HG02588 (cell line): ENCODE data around the gene HOXC10.

Source experiments
- ATAC-seq: cut with Tn5 transposase; IDR thresholded peaks from one replicate; pipeline ENCODE4 v1.9.1; 2021; ENCODE audit warnings: mild to moderate bottlenecking, moderate library complexity; ENCODE audit not compliant: unreplicated experiment

The HOXC10 gene

DNA sequence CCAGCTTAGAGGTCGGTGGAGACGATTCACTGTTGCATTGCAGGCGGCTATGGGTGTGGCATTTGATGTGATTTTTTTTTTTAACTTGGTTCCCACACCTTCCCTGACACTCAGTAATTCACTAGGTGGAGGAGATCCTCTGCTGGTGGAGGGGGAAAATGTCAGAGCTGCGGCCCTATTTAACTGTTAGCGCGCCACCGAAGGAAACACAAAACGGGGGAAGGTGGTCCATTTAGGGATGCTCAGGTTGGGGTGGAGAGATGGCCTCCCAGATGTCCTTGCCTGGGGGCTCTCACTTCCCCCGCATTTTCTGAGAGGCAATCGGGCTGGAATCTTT is 34.5 kb upstream of the HOXC10 start:
- no peak for ATAC-seq

DNA sequence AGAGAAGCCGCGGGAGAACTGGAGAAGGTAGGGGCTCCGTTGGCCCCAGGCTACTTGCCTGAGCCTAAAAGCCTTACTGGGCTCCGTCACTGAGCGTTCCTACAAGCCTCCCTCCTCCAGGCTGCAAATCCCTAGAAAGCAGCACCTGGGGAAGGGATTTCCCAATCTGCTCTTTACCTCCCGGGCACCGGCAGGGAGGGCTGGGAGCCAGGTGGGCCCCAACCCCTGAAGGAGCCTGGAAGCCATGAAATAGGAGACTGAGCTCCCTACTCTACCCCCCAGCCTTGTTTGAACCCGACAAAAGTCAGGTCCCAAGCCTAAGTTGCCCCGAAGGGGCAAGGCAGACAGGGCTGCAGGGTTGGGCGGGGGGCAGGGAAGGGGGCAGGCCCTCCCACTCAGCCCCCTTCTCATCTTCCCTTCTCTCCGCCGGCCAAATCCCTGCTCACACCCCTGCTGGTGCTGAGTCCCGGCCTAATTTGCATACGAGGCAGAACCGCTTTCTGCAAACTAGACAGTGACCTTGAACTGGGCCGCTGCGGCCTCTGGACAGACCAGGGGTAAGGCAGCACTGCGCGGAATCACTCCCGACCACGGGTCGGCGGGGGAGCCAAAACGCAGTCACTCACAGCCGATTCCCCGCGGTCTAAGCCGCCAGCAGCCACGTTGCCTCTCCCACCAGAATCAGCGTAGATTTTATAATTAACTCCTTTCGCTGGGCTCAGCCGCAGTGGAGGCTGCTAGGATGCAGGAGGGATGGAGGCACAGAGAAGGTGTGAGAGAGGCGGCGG is 34.0 kb upstream of the HOXC10 start:
- ATAC-seq, result no peak

GRCh38 chr12:53951577-53952334 is 33.2 kb upstream of the HOXC10 start:
- ATAC-seq, result no peak

DNA sequence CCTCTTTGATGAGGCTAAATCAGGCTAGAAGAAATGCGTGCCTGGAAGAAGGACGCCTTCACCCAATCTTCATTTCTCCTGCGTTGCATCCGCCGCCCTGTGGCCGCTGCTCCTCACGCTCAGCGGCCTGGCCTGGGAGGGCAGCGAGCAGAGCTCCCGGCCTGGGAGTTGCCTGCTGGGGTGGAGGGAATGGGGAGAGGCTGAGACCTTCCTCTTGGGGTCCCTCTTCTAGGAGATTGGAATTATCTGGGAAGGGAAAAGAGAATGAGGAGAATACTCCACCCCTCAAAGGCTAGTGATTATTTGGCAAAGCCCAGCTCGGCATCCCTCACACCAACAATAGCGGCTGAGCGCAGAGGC is 32.6 kb upstream of the HOXC10 start:
- no peak for ATAC-seq

GRCh38 chr12:53952871-53953734 is 31.8 kb upstream of the HOXC10 start:
- ATAC-seq, result no peak

GRCh38 chr12:53953831-53954693 is 30.9 kb upstream of the HOXC10 start:
- no peak for ATAC-seq

GRCh38 chr12:53954694-53955035 is 30.3 kb upstream of the HOXC10 start, which contains the start of gene HOXC12:
Gene HOXC12 (plus strand): TSS chr12:53954903. CDS start chr12:53954930, 27 bp downstream.
- ATAC-seq, result no peak

DNA sequence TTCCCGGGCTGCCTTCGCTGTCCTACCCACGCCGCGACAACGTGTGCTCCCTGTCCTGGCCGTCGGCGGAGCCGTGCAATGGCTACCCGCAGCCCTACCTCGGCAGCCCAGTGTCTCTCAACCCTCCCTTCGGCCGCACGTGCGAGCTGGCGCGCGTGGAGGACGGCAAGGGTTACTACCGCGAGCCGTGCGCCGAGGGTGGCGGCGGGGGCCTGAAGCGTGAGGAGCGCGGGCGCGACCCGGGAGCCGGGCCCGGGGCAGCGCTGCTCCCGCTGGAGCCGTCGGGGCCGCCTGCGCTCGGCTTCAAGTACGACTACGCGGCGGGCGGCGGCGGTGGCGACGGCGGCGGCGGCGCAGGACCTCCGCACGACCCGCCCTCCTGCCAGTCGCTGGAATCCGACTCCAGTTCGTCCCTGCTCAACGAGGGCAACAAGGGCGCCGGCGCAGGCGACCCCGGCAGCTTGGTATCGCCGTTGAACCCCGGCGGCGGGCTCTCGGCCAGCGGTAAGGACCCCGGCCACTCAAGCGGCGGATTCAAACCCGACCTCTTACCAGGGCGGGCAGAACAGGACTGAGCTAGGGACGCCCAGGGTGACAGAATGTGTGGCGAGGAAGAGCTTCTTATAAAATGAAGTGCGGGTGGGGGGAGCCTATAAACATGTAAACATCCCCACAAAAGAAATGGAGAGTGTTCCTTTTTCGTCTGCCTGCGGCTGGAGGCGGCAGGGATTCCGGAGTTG is 29.7 kb upstream of the HOXC10 start:
- ATAC-seq, result no peak

DNA sequence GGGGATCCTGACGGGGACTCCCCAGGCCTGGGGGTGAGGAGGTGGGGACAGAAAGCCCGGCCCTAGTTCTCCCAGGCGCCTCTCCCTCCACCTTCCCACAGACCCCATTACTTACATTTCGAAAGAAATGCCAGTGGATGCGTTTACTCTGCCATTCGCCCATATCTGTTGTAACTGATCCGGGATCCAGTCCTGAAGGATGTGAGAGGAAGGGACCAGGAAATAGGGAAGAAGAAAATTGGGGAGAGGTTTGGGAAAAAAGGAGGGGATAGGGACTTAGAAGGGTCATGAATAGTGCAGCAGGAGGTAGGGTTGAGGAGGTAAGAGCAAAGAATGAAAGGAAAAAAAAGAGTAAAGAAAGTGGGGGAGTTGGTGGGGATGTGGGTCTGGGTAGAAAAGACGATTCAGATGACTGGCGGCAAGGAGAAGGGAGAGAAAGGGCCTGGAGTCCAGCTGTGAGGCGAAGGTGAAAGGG is 29.1 kb upstream of the HOXC10 start:
- ATAC-seq, result no peak

DNA sequence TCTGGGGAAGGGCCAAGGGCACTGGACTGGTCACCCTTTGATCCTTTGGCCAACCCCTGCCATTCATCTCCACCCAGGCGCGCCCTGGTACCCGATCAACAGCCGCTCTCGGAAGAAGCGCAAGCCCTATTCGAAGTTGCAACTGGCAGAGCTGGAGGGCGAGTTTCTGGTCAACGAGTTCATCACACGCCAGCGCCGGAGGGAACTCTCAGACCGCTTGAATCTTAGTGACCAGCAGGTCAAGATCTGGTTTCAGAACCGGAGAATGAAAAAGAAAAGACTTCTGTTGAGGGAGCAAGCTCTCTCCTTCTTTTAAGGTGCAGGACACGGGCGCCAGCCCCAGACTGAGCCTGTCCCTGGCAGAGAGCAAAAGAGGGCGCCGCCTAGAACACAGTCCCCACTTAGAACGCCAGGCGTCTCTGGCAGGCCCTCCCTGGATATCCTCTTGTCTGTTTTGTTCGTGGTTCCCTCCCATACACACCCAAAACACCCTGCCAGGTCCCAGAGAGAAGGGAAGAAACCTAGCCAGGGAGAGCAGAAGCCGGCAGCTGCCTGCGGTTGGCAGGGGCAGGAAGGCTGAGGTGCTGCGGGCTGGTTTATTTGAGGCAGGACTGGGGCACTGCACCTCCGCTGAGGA is 28.6 kb upstream of the HOXC10 start:
- no peak for ATAC-seq

DNA sequence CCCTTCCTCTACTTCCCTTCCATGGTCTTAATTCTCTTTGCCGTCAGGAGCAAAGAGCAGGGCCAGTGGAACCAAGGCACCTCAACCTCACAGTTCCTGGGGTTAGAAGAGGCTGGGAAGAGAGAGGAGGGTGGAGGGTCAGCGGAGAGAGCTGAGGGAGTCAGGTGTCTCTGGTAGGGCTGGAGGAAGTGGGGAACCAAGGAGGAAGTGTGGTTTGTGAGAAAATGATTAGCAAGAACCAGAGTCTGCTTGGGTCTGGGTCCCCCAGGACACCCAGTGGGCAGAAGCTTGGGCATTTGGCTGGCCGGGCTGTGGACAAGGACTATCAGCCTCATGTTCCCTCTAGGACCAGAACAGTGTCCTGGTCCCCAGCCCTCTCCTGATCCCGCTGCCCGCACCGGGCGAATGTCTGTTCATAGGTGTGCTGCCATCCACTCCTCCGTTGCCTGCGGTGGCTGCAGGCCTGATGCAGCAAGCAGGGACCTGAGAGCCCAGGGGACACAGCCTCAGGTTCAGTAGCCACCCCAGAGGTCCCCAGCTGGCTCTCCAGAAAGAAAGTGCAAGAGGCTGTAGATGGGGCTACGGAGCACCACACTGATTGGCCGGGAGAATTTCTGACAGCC is 27.9 kb upstream of the HOXC10 start:
- ATAC-seq, result no peak

- no peak for ATAC-seq
These were observed 26.8 kb upstream of the HOXC10 start for GRCh38 chr12:53958128-53958527.

GRCh38 chr12:53959314-53959713 is 25.6 kb upstream of the HOXC10 start:
- no peak for ATAC-seq

GRCh38 chr12:53960187-53961024 is 24.5 kb upstream of the HOXC10 start:
- no peak for ATAC-seq

- ATAC-seq, result no peak
These were observed 23.8 kb upstream of the HOXC10 start for GRCh38 chr12:53961025-53961761.

GRCh38 chr12:53963005-53963404 is 21.9 kb upstream of the HOXC10 start:
- ATAC-seq, result no peak
